ENCODE data around the gene ERI3. TPM values are rescaled to one million over a fixed set of nuclear protein-coding genes. Genes with fewer than 3 reads are reported as not detected.

ERI3 gene
- total and polyA plus RNA-seq, 9 of the 15 experiments (the other 6 are each of a cell fraction or from before 2014, with no cell fraction given) = 47.8 to 93.4 (median 67.2) TPM

- no peak for DNase-seq (ENCODE audit: extremely low read depth in 1 of 4, low spot score in 3 of 4)
- no peak overlapping the region for H3K4me2 ChIP-seq (ENCODE audit: insufficient read depth, low read length)
- no TSS peak for BruUV-seq (replicated peaks)
- TF ChIP-seq MCM2 (IDR thresholded peaks at IDR 0.05; ENCODE audit: low read depth) = no peak
- CTCF ChIA-PET (ENCODE audit: low intra/inter-chr PET ratio) = no interaction called here
- H4K20me1 ChIP-seq (replicated peaks; ENCODE audit: control insufficient read depth, insufficient read depth, low read length) = peaks cover 8% of the 10 kb centered on the region; the same call in 1 of the 2 replicates
- H3K27ac ChIP-seq (ENCODE audit: extremely low read depth, low read depth, low read length) = no peak overlapping the region
- H3K4me1 ChIP-seq (replicated peaks in 1 of 2; ENCODE audit: control insufficient read depth in 2 of 2, insufficient read depth in 2 of 2, low read length in 2 of 2) = peaks cover 5 to 8% of the 10 kb centered on the region in 2 experiments; a peak in 3 of 5 replicates
- peaks cover 15% of the 10 kb centered on the region for H3K9me1 ChIP-seq (ENCODE audit: control insufficient read depth, insufficient read depth, low read length)
- in situ Hi-C loops (cut with MboI) (no loop called here), intact Hi-C loops (cut with micrococcal nuclease) (no loop called here)
- no peaks in the 10 kb centered on the region for H3K79me2 ChIP-seq (ENCODE audit: control insufficient read depth, insufficient read depth, low read length)
- POLR2A ChIA-PET = interaction anchor here (0.7 to 2.4 kb wide), 3 partner anchors 10 to 165 kb away, joined by 3 to 12 read pairs (median 3); no protein-coding TSS in a partner anchor
- no peak for FAIRE-seq
- peak overlapping the region in 1 of 2 experiments; percentile 23; a peak in 1 of 4 replicates for H3K9ac ChIP-seq (ENCODE audit: insufficient read depth in 1 of 2, low read depth in 2 of 2, low read length in 2 of 2)
- no peak for ATAC-seq
- H3K4me3 ChIP-seq = no peak overlapping the region
- no peaks in the 10 kb centered on the region for H3K9me3 ChIP-seq (replicated peaks; ENCODE audit: control insufficient read depth, insufficient read depth, low read depth, low read length)
- H3K27me3 ChIP-seq (ENCODE audit: control insufficient read depth in 2 of 2, insufficient read depth in 2 of 2, low read length in 2 of 2) = no peaks in the 10 kb centered on the region
- H3K36me3 ChIP-seq (ENCODE audit: control insufficient read depth, insufficient read depth, low read length) = peaks cover 2% of the 10 kb centered on the region; the same call in 1 of the 3 replicates
- WGBS (ENCODE audit: insufficient coverage, low coverage, missing lambda C conversion rate) = 70% methylated on average over 5 of the region's 5 CpGs
- H2AFZ ChIP-seq (ENCODE audit: low read depth, low read length) = no peak overlapping the region
Measured at GRCh38 chr1:44267438-44267837, 87.6 kb downstream of the ERI3 start.

DNA sequence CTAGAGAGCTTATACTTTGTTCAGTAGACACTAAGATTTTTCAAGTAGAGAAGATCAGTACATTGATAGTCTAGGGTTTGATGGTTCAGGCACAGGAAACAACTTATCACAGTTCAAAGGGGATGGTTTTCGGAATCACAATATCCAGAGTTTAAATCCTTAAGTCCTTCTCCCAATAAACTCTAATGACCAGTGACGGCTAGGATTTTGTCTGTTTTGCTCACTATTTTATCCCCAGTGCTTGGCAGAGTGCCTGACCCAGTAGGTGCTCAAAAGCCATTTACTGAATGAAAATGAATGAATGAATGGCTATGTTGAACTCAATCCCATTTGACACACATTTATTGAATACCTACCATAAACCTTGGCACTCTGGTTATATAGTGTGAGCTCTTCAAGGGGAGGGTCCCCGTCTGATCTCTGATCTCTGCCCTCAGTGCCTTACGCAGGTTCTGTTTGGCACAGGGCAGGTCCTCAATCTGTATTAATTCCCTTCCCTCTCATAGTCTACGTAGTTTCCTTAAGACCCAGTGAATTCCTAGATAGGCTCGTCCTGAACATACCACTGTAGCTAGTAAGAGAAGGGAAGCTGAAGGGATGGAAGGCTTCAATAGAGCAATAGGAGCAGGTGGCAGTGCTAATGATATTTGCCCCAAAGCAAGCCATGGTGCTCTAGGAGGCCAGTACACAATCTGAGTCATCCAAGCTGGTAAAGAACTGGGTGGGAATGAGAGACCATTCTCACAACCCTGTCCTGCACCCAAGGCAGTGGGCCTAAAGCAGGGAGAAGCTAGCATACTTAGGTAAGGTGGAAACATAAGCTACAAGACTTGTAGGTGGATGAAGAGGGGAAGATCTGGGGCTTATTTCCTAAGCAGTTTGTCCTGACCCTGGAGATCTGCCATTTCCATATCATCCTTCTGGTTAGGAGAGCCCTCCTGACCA is 88.4 kb downstream of the ERI3 start:
- 83% methylated on average over 6 of the region's 6 CpGs for WGBS (ENCODE audit: insufficient coverage, low coverage, missing lambda C conversion rate)
- intact Hi-C loops (cut with micrococcal nuclease) = no loop called here
- Histone ChIP-seq H4K20me1 (replicated peaks; ENCODE audit: control insufficient read depth, insufficient read depth, low read length) (peaks cover 8% of the 10 kb centered on the region; the same call in 1 of the 2 replicates), H3K9ac (ENCODE audit: insufficient read depth in 1 of 2, low read depth in 2 of 2, low read length in 2 of 2) (no peak overlapping the region), H3K36me3 (ENCODE audit: control insufficient read depth, insufficient read depth, low read length) (peaks cover 2% of the 10 kb centered on the region; the same call in 1 of the 3 replicates), H2AFZ (ENCODE audit: low read depth, low read length) (no peak overlapping the region), H3K79me2 (ENCODE audit: control insufficient read depth, insufficient read depth, low read length) (no peaks in the 10 kb centered on the region), H3K4me3 (no peak overlapping the region), H3K4me1 (replicated peaks in 1 of 2; ENCODE audit: control insufficient read depth in 2 of 2, insufficient read depth in 2 of 2, low read length in 2 of 2) (peaks cover 5 to 8% of the 10 kb centered on the region in 2 experiments; a peak in 3 of 5 replicates), H3K27ac (ENCODE audit: extremely low read depth, low read depth, low read length) (no peak overlapping the region), H3K27me3 (ENCODE audit: control insufficient read depth in 2 of 2, insufficient read depth in 2 of 2, low read length in 2 of 2) (no peaks in the 10 kb centered on the region), H3K4me2 (ENCODE audit: insufficient read depth, low read length) (no peak overlapping the region), H3K9me1 (ENCODE audit: control insufficient read depth, insufficient read depth, low read length) (peaks cover 11% of the 10 kb centered on the region), H3K9me3 (replicated peaks; ENCODE audit: control insufficient read depth, insufficient read depth, low read depth, low read length) (no peaks in the 10 kb centered on the region)
- FAIRE-seq (no peak), ATAC-seq (no peak), DNase-seq (ENCODE audit: extremely low read depth in 1 of 4, low spot score in 3 of 4) (no peak)
- POLR2A ChIA-PET = interaction anchor here (0.6 to 2.4 kb wide), 6 partner anchors 8 to 455 kb away, joined by 3 to 12 read pairs (median 4); no protein-coding TSS in a partner anchor
- no TSS peak for BruUV-seq (replicated peaks)
- CTCF ChIA-PET (ENCODE audit: low intra/inter-chr PET ratio) = no interaction called here
- in situ Hi-C loops (cut with MboI) = no loop called here
- TF ChIP-seq EP400 (IDR thresholded peaks at IDR 0.05) = no peak
